Esophagus squamous epithelium (tissue), 4 donors: ENCODE data around the gene MAP4K4.

Experiments used
- CTCF ChIP-seq, 6 experiments: fragments of 450-650 bp in 4 of 6; fragments of 200-600 bp in 2 of 6; sonication (generic) in 2 of 6; IDR thresholded peaks; one replicate each; pipeline ENCODE4 v1.5.1; 2016 to 2019; ENCODE audit warnings: antibody characterized with exemption in 6 of 6, mild to moderate bottlenecking in 4 of 6, moderate library complexity in 4 of 6
- POLR2A ChIP-seq, 4 donors: fragments of 450-650 bp; IDR thresholded peaks; one replicate each; pipeline ENCODE4 v1.6.1; 2017; ENCODE audit warnings: antibody characterized with exemption in 4 of 4, mild to moderate bottlenecking in 4 of 4, moderate library complexity in 3 of 4

GRCh38 chr2:101806123-101806522 is 108.6 kb downstream of the MAP4K4 start:
- TF ChIP-seq POLR2A (IDR thresholded peaks at IDR 0.05) (no peak), CTCF (IDR thresholded peaks at IDR 0.05) (no peak)
